Measurements from ENCODE around the gene WWP2.

- TF ChIP-seq EZH2 (IDR thresholded peaks at IDR 0.05) (no peak), POLR2AphosphoS5 (IDR thresholded peaks at IDR 0.05; ENCODE audit: borderline replicate concordance, low read depth, low read length) (no peak)
These were observed 20.6 kb upstream of the WWP2 start for GRCh38 chr16:69741519-69741918.

Measured in SK-N-MC (cell line).